COR-L47 (cell line): Measurements from ENCODE around the gene PVR.
"Not testable (repeated sequence)": the region's sequence is repeated elsewhere in the genome, so short reads cannot be mapped to it uniquely, and the experiment has no call there.

Experiments
- DNase-seq: peaks from one replicate; lab custom pipeline; 2025; lab: John Stamatoyannopoulos, UW

Gene PVR

DNA sequence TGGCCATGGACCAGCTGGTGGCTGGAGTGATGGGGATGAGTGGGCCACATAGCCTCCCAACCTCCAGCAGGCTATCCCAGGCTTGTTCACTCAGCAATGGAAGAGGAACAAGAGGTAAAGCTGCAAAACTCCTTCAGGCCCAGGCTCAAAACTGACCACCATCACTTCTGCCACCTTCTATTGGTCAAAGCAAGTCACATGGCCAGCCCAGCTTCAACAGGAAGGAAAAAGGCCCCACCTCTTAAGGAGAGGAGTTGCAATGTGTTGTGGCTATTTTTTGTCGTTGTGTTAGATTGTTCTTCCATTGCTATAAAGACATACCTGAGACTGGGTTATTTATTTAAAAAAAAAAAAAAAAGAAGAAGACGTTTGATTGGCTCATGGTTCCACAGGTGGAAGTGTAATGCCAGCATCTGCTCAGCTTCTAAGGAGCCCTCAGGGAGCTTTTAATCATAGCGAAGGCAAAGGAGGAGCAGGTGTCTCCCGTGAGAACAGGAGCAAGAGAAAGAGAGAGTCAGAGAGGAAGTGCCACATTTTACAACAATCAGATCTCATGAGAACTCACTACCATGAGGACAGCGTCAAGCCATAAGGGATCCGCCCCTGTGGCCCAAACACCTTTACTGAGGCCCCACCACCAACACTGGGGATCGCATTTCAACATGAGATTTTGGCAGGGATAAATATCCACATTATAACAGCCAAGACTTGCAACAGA, 24.9 kb upstream of the PVR start:
- no peak for DNase-seq

DNA sequence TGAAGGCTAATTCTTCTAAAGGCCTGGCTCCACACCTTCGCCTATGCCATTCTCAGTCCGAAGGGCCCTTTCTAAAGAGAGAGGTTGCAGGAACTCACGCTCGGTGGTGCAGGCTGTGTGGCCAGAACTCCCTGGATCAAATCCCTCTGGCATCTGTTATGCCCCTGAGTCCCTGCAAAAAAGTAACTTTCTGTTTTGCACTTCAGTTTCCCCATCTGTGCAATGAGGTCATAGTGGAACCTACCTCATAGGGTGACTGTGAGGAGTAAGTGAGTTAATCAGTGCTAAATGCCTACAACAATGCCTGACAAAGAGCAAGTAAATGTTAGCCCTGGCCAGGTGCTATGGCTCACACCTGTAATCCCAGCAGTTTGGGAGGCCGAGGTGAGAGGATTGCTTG, 23.0 kb upstream of the PVR start:
- DNase-seq, result no peak

DNA sequence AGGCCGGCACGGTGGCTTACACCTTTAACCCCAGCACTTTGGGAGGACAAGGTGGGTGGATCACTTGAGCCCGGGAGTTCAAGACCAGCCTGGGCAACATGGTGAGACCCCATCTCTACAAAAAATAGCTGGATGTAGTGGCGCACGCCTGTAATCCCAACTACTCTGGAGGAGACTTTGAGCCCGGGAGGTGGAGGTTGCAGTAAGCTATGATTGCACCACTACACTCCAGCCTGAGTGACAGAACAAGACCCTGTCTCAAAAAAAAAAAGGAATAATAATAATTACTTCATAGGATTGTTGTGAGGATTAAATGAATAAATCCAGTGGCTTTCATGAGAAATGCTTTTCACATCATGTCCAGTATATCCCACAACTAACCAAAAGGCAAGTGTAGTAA, 22.3 kb upstream of the PVR start:
- DNase-seq, result no peak

DNA sequence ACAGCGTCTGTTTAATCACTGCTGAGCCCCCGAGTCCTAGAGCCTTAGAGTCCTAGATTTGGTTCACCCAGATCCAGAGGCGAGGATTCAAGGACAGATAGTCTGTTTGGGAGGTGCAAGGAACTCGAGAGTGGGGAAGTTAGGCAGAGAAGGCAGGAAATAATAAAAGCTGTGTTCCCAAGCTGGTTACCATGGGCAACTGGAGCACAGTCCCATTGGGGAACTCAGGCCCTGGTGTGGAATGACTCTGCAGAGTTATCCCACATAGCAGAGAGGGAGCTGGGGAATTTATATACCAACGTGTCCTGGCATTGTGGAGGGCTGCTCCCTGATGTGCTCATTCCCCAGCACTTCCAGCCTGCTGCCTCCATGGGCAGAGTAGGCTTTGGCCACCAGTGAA, 20.6 kb upstream of the PVR start:
- DNase-seq, result no peak

DNA sequence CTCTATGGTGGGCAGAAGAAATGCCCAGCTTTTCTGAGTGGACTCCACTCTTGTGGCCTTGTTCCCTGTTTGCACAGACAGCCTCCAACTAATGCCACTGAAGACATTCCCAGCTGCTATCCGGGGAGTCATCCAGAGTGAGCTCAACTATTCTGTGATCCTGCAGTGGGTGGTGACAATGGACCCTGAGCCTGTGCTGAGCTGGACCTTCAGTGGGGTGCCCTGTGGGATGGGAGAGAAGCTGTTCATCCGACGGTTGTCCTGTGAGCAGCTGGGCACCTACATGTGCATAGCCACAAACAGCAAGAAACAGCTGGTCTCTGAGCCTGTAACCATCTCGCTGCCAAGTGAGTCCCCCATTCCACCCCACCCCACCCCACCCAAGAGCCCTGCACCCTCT, 20.1 kb upstream of the PVR start:
- DNase-seq, result no peak

DNA sequence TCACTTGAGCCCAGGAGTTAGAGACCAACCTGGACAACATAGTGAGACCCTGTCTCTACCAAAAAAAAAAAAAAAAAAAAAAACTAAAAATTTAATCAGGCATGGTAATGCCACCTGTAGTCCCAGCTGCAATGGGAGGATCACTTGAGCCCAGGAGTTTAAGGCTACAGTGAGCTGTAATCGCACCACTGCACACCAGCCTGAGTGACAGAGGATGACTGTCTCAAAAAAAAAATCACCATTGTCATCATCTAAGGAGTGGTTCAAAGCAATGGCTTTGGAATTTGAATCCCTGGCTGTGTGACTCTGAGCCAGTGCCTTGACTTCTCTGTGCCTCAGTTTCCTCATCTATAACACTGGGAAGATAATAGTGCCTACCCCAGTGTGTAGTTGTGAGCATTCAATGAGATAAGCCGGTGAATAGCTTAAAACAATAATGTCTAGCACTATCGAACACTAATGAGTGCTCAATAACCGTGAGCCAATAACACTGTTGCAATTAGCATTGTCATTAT, 18.8 kb upstream of the PVR start:
- DNase-seq, result no peak

DNA sequence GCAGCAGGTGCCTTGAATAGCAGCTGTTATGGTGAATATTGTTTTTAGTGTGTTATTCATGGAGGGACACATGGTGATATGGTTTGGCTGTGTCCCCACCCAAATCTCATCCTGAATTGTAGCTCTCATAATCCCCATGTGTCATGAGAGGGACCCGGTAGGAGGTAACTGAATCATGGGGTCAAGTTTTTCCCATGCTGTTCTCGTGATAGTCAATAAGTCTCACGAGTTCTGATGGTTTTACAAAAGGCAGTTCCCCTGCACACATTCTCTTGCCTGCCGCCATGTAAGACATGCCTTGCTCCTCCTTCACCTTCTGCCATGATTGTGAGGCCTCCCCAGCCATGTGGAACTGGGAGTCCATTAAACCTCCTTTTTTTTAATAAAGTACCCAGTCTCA, 18.1 kb upstream of the PVR start:
- not testable (repeated sequence) for DNase-seq

DNA sequence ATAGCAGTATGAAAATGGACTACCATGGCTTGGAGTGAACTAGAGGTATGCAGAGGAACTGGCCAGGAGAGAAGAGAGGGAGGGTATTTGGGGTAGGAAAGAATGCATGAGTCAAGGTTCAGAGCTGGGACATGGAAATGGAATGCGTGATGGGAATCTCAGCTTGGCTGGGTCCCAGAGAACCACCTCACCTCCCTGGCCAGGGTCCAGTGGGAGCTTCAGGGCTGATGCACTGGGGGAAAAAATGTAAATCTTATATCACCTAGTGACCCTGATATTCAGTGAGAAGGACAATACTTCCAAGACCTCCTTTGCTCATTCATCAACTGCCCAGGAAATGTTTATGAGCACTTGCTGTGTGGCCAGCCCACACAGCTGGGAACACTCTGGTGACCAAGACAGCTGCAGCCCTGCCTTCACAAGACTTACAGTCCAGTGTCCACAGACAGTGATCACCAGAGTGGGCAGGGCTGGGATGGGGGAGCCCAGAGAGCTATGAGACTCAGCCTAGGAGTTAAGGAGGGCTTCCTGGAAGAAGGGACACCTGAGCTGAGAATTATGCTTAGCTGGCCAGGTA, 17.6 kb upstream of the PVR start:
- no peak for DNase-seq

DNA sequence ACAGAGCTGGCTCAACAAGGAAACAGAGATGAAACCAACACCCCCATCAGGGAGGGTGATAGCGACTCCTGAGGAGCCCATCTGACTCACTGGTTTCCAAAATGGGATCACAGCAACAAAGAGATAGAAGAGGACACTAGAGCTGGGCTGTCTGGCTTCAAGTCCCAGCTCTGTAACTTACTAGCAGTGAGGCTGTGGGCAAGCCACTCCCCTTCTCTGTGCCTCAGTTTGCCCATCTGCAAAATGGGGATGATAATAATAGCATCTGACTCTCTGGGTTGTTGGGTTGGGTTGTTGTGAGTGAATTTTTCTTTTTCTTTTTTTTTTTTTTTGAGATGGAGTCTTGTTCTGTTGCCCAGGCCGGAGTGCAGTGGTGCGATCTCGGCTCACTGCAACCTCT, 16.1 kb upstream of the PVR start:
- no peak for DNase-seq

DNA sequence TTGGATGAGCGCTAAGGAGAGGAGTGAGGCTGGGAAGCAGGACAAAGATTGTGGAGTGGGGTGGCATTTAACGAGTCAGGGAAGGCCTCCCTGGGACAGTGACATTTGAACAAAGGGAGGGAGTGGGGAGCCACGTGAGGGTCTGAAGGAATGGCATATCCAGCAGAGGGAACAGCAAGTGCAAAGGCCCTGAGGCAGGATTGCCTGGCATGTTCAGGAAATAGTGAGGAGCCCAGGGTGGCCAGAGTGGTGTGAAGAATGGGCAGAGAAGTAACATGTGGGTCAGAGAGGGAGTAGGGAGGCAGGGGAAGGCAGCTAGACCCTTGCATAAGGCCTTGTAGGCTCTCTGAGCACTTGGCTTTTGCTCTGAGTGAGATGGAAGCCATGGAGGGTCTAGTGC, 14.9 kb upstream of the PVR start:
- DNase-seq, result no peak

DNA sequence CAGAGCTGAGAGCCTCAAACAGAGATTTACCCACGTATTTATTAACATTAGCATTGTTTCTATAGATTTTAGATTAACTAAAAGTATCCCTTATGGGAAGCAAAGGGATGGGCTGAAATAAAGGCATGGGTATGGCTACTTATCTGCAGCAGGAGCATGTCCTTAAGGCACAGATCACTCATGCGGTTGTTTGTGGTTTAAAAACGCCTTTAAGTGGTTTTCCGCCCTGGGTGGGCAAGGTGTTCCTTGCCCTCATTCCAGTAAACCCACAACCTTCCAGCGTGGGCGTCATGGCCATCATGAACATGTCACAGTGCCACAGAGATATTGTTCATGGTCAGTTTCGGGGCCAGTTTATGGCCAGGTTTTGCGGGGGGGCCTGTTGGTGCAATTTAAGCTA, 12.1 kb upstream of the PVR start:
- not testable (repeated sequence) for DNase-seq

DNA sequence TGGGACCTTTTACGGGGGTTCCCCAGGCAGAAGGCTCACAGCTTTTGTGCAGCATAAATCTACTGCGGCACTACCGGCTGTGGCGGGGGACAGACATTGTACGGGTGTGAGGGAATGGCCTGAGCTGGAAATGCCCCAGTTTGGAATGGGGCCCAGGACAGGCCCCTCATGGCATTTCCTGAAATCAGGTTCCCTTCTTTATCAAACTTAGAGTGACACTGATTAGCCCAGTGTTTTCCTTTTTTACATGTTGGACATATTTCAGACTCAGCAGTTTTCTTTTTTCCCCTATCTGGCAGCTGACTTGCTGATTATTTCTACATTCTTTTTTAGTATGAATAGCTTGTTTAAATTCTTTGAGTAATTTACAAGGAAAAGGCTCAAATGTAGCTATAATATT, 9.7 kb upstream of the PVR start:
- DNase-seq, result not testable (repeated sequence)

DNA sequence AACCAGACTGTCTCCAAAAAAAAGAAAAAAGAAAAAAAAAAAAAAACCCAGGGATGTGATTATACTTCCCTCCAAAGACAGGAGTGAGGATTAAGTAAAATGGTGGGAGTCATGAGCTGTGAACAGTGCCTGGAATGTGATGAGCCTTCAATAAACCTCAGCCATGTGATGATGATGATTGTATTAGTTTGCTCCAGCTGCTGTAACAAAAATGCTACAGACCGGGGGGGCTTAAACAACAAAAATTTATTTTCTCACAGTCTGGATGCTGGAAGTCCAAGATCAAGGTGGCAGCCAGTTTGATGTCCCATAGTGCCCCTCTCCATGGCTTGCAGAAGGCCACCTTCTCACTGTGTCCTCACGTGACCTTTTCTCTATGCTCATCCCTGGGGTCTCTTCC, 8.9 kb upstream of the PVR start:
- DNase-seq, result no peak

DNA sequence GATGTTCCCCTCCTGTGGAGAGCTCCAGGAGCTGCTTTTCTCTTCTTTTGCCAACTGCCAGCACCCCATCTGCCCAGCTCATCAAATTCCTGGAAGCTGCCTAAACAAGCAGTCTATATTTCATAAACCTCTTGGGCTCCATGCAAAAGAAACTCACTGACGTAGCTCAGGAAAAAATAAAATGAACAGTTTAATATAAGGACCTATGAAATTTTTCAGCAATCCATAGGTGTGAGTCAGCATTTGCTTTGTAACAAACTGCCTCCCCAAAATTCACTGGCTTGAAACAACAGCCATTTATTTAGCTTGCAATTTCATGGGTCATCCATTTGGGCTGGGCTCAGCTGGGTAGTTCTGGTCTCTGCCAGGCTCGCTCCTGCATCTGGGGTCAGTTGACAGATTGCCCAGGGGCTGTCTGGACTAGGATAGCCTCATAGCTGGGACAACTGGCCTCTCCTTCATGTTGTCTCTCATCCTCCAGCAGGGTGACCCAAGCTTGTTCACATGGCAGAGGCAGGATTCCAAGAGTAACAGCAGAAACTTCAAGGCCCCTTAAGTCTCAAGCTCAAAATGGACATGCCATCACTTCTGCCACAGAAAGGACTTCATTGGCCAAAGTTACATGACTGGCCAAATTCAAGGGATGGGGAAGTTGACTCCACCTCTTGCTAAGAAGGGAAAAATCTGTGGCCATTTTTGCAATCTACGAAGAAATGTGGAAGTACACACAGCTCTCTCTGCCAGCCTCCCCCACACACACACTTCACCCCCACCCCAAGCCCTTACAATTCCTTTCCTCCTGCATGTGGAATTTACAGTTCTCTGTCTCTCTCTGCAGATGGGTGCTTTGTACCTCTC, 7.9 kb upstream of the PVR start:
- no peak for DNase-seq

DNA sequence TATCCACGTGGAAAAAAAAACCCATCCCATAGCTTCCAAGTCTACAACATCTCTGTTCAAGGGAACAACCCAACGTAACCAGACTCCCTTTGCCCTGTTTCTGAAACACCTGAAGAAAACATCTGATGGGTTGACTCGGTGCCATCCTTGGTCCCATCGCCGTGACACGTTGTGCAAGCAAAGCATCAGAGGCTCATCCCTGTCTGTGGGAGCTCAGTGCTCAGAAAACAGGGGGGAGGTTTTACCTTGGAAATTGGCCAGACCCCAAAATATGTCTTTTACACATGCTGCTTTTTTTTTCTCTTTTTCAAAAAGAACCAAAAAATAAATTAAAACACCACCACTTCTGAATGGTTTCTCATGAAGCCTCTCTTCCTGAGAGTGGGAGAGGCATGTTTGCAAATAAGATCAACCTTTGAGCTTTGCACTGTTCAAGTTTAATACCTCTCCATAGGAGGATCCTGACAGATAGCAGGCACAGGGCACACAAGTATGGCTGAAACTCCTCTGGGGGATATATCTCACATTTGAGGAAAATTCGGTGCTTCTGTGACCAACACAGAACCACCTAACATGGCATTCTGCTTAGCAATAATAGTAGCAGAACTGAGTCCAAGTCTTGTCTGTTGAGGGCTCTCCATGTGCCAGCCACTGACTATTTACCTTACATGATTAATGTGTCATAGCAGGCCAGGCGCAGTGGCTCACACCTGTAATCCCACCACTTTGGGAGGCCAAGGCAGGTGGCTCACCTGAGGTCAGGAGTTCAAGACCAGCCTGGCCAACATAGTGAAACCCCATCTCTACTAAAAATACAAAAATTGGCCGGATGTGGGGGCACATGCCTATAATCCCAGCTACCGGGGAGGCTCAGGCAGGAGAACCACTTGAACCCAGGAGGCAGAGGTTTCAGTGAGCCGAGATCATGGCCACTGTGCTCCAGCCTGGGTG, 7.0 kb upstream of the PVR start:
- DNase-seq, result no peak

DNA sequence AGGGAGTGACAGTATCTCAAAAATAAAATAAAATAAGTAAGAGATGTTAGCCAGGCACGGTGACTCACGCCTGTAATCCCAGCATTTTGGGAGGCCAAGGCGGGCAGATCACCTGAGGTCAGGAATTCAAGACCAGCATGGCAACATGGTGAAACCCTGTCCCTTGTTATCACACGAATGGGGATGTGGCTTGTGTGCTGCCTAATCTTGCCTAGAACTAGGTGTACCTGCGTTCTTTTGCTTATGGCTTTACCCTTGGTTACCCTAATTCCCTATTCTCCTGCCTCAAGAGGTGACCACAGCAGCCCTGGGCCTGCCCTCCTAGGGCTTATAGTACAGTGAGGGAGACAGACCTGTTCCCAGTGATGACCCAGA, 6.3 kb upstream of the PVR start:
- DNase-seq, result no peak

DNA sequence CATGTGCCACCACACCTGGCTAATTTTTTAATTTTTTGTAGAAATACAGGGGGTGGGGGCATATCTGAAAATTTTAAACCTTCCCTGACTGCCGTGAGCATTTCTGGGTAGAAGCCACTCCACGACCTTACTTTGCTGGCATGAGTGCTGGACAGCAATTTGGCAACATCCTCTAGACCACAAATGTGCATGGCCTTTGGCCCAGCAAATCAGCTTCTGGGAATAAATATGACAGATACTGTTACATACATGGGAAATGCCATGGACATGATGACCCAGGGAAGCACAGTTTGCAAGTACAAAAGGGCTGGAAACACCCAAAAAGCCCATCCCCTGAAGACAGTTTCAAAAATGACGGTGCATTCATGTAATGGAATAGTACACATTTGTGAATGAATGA, 3.2 kb upstream of the PVR start:
- no peak for DNase-seq

DNA sequence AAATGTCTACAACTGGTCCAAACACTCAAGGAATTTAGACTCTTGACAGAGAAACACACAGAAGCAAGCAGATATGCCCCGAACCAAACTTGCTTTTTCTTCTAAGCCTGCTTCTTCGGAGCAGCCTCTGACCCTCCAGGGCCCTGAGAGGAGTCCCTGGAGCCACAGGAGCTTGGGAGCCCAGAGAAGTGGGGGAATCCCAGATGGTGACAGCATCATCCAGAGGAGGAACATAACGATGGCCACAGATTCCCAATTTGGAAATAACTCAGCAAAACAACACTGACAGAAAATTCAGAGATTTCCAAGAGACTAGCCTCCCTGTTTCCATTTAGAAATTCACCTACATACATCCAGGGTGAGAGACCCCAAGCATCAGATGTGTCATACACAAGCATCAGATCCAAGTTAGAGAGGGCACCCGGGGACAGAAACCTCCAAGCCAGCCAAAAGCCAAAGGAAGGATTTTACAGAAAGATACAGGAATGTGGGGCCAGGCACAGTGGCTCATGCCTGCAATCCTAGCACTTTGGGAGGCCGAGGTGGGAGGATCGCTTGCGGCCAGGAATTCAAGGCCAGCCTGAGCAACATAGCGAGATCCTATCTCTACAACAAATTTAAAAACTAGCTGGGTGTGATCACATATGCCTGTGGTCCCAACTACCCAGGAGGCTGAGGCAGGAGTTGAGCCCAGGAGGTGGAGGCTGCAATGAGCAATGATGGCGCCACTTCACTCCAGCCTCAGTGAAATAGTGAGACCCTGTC, 2.0 kb upstream of the PVR start:
- no peak for DNase-seq

DNA sequence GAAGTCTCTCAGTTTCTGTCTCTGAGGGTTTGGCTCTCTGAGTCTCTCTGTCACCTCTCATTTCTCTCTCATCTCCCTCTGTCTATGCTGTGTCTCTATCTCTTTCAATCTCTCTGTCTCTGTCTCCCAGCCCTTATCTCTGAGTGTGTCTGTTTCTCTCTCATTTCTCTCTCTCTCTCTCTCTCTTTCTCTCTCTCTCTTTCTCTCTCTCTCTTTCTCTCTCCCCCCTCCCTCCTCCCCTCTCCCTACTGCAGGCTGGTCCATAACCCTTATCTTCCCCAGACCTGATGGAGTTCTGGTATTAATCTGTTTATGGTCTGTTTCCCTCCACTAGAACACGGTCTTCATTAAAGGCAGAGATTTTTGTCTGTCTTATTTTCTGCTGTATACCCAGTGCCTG, 1.3 kb upstream of the PVR start:
- DNase-seq, result no peak

DNA sequence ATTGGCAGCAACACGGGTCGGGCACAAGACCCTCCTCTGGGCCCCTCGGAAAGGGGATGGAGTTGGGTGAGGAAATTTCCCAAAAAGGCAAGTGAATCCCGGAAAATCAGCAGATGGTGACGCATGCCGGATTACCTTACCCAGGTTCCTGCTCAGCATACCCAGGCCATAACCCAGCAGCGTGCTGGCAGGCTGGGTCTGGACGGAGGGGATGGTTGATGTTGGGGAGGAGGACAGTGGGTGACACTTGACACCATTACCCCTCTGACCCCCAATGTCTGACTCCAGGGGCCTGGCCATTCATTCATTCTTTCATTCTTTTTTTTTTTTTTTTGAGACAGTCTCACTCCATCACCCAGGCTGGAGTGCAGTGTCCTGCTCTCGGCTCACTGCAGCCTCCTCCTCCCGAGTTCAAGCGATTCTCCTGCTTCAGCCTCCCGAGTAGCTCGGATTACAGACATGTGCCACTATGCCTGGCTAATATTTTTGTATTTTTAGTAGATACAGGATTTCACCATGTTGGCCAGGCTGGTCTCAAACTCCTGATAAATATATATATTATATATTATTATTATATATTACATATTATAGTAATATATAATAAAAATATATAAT, 799 bp downstream of the PVR start:
- no peak for DNase-seq
